ENCODE results near the gene PIERCE2.

DNA sequence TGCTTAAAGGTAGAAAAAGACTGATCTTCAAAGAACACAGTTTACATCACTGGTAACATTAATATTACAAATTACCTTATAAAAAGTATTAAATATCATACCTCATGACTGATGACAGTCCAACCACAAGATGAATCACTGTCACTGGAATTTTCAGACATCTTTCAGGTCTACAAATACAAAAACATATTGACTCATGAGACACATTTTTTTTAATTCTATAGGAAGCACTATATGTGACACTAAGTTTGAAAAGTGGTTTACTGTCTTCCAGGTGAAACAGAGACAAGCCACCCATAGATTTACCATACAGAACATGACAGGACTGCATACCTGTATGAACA is 19.1 kb upstream of the PIERCE2 start:
- no peak for TF ChIP-seq RAD51 (IDR thresholded peaks at IDR 0.05; ENCODE audit: borderline replicate concordance)
- no peak for TF ChIP-seq HDAC2 (CRISPR knock-in tag; IDR thresholded peaks at IDR 0.05)
- TF ChIP-seq PPARG (CRISPR knock-in tag; conservative IDR thresholded peaks at IDR 0.05) = no peak
- no peak for TF ChIP-seq TCF7 (IDR thresholded peaks at IDR 0.05; ENCODE audit: low read depth)
- TF ChIP-seq TBL1XR1 (IDR thresholded peaks at IDR 0.05; ENCODE audit: borderline replicate concordance, low read length, partially characterized antibody) = no peak
- no peak for TF ChIP-seq SETDB1 (CRISPR knock-in tag; IDR thresholded peaks at IDR 0.05; ENCODE audit: borderline replicate concordance)
- no peak for TF ChIP-seq YY1 (IDR thresholded peaks at IDR 0.05; ENCODE audit: insufficient read depth, insufficient replicate concordance, low read depth, low read length)
- TF ChIP-seq RELA (CRISPR knock-in tag; IDR thresholded peaks at IDR 0.05) = no peak
- TF ChIP-seq MXI1 (IDR thresholded peaks at IDR 0.05; ENCODE audit: borderline replicate concordance, low read depth, low read length) = no peak

Measured in HepG2 (cell line).